Measurements from ENCODE around the gene SLC35A1. TPM values are rescaled to one million over a fixed set of nuclear protein-coding genes. Genes with fewer than 3 reads are reported as not detected.

SLC35A1 gene
- total and polyA plus RNA-seq, 4 experiments from 2014 or later, result 20.4 to 33.2 (median 28.7) TPM

DNA sequence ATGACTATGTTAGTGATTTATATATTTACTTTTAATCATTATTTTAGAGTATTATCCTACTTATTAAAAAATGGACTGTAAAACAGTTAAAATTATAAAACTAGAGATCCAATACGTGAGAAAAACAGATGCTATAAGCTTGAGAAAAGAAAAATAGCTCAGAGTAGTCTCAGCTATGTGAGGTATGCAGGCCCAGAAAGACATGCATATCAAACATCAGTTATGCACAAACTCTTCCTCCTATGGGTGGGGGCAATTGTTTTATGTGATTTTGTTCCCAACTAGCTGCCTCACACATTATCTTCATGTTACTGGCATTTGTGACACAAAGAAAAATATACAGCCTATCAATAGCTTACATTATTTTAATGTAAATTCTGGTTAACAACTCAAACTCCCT, 88.2 kb downstream of the SLC35A1 start:
- Histone ChIP-seq H3K4me3 (ENCODE audit: low read length in 2 of 2) (no peak overlapping the region), H3K27ac (ENCODE audit: low read depth, low read length) (no peak overlapping the region), H3K36me3 (ENCODE audit: insufficient read depth, low read length) (peaks cover 21% of the 10 kb centered on the region), H3K9me3 (ENCODE audit: control insufficient read depth in 1 of 2, low read length in 2 of 2) (no peaks in the 10 kb centered on the region), H3K27me3 (ENCODE audit: insufficient read depth, low read length) (no peaks in the 10 kb centered on the region), H3K4me1 (ENCODE audit: insufficient read depth, low read length) (no peaks in the 10 kb centered on the region)
- Mint-ChIP-seq H3K27ac (peak overlapping the region in 1 of 7 donors; percentile 25), H3K36me3 (peaks cover 45 to 57% of the 10 kb centered on the region in 2 donors), H3K27me3 (no peaks in the 10 kb centered on the region), H3K4me3 (no peak overlapping the region), H3K4me1 (peaks cover 1 to 8% (median 4%) of the 10 kb centered on the region in 4 donors), H3K9me3 (no peaks in the 10 kb centered on the region)
- DNase-seq, result no peak
- intact Hi-C loops (cut with micrococcal nuclease), result no loop called here
- ChIA-PET POLR2A (ENCODE audit: partially characterized antibody) (no interaction called here), CTCF (ENCODE audit: partially characterized antibody) (interaction anchor here (1.5 kb wide), 1 partner anchor 10 kb away, joined by 4 read pairs; no protein-coding TSS in a partner anchor)

Other genes with a start within 250 kb of the SLC35A1 start
- 10 to 100 TPM; 11.1 to 12.5 TPM for gene SMIM8, start 150.4 kb upstream of the SLC35A1 start, total RNA-seq
- gene SMIM8, start 150.4 kb upstream of the SLC35A1 start, polyA plus RNA-seq, result 10 to 100 TPM; 15.1 to 19.4 TPM
- gene GJB7, start 143.7 kb upstream of the SLC35A1 start, total RNA-seq, result not detected
- gene GJB7, start 143.7 kb upstream of the SLC35A1 start, polyA plus RNA-seq, result under 1 TPM in 1 of 2 donors, not detected in 1; 0.28 TPM
- gene C6orf163, start 128.2 kb upstream of the SLC35A1 start, total RNA-seq, result 1 to 10 TPM; 4.1 to 5.7 TPM
- under 1 TPM in 1 of 2 donors, not detected in 1; 0.31 TPM for gene C6orf163, start 128.2 kb upstream of the SLC35A1 start, polyA plus RNA-seq
- gene CFAP206, start 65.0 kb upstream of the SLC35A1 start, total RNA-seq, result under 1 TPM in 1 of 2 experiments, not detected in 1; 0.25 TPM
- gene CFAP206, start 65.0 kb upstream of the SLC35A1 start, polyA plus RNA-seq, result not detected
- gene RARS2, start 117.0 kb downstream of the SLC35A1 start, total RNA-seq, result 10 to 100 TPM; 38.8 to 39.3 TPM
- 10 to 100 TPM; 34.7 to 38.4 TPM for gene RARS2, start 117.0 kb downstream of the SLC35A1 start, polyA plus RNA-seq
- 10 to 100 TPM; 30.4 to 30.7 TPM for gene ORC3, start 117.2 kb downstream of the SLC35A1 start, total RNA-seq
- 10 to 100 TPM; 37.6 to 41.9 TPM for gene ORC3, start 117.2 kb downstream of the SLC35A1 start, polyA plus RNA-seq
- gene AKIRIN2, start 229.3 kb downstream of the SLC35A1 start, total RNA-seq, result 10 to 100 TPM; 68.6 to 69.8 TPM
- 10 to 100 TPM; 49.3 to 51.7 TPM for gene AKIRIN2, start 229.3 kb downstream of the SLC35A1 start, polyA plus RNA-seq